Measurements from ENCODE around the gene KRTAP4-8.

KRTAP4-8 gene

DNA sequence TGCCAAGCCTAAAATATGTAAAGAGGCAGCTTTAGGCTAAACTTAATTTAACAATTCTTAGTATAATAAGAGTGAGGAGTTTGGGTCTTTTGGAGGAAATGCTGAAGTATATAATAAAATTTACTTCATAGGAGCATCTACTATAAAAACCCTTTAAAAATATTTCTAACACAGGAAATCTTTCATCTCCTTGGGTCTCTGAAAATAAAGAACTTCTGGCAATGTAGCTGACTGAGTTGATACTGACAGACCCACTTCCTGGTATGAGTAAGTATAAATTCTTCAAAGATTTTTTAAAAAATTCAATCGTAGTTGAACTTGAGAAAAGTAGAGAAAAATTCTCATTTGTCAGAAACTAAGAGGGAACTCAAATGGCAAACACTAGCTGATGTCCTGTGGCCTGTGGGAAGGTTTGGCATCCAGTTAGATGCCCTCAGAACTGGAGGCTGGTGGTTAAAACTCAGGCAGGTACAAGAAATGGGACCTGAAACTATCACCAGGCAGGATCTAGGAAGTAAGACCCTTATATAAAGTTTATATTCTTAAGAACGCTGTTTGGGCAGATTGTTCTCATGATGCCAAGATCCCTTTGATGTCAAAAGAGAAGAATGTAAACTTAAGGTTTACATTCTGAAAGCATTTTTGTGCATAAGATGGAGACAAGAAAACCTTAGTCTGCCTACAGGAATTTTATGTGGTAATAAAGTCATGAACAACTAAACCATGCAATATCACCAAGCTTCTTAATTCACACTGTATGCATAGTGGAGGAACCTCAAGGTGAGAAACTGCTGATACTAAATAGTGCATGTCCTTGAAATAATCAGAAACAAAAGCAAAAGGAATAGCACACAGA, 36.2 kb upstream of the KRTAP4-8 start:
- H4K20me1 ChIP-seq (ENCODE audit: insufficient read depth, low read length, poor library complexity, severe bottlenecking) = no peaks in the 10 kb centered on the region
- H3K9ac ChIP-seq (ENCODE audit: low read depth, low read length, poor library complexity, severe bottlenecking) = no peak overlapping the region
- H3K4me2 ChIP-seq (ENCODE audit: low read depth, low read length, poor library complexity, severe bottlenecking) = peak overlapping the region; percentile 11
- no peaks in the 10 kb centered on the region for H3K9me2 ChIP-seq (replicated peaks; ENCODE audit: low read depth, low read length)
- no peaks in the 10 kb centered on the region for H3K27me3 ChIP-seq (ENCODE audit: insufficient read depth, low read length, poor library complexity, severe bottlenecking)
- H3K4me1 ChIP-seq (ENCODE audit: insufficient read depth, low read length, poor library complexity, severe bottlenecking) = peaks cover 18% of the 10 kb centered on the region
- H3K4me3 ChIP-seq (ENCODE audit: low read length, poor library complexity, severe bottlenecking) = no peak overlapping the region
- TF ChIP-seq, protein P1, sequence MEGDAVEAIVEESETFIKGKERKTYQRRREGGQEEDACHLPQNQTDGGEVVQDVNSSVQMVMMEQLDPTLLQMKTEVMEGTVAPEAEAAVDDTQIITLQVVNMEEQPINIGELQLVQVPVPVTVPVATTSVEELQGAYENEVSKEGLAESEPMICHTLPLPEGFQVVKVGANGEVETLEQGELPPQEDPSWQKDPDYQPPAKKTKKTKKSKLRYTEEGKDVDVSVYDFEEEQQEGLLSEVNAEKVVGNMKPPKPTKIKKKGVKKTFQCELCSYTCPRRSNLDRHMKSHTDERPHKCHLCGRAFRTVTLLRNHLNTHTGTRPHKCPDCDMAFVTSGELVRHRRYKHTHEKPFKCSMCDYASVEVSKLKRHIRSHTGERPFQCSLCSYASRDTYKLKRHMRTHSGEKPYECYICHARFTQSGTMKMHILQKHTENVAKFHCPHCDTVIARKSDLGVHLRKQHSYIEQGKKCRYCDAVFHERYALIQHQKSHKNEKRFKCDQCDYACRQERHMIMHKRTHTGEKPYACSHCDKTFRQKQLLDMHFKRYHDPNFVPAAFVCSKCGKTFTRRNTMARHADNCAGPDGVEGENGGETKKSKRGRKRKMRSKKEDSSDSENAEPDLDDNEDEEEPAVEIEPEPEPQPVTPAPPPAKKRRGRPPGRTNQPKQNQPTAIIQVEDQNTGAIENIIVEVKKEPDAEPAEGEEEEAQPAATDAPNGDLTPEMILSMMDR (conservative IDR thresholded peaks at IDR 0.05; ENCODE audit: low read length) = no peak
- no peak for TF ChIP-seq EZH2phosphoT487 (IDR thresholded peaks at IDR 0.05; ENCODE audit: borderline replicate concordance)
- no peaks in the 10 kb centered on the region for H3K36me3 ChIP-seq (ENCODE audit: insufficient read depth, low read length)
- no peaks in the 10 kb centered on the region for H3K9me3 ChIP-seq (ENCODE audit: insufficient read depth, low read depth, low read length)
- H2AFZ ChIP-seq (ENCODE audit: low read length) = peak overlapping the region; percentile 80
- H3K79me2 ChIP-seq (ENCODE audit: insufficient read depth, low read length) = no peaks in the 10 kb centered on the region
- H3F3A ChIP-seq (ENCODE audit: low read depth) = no peaks in the 10 kb centered on the region

DNA sequence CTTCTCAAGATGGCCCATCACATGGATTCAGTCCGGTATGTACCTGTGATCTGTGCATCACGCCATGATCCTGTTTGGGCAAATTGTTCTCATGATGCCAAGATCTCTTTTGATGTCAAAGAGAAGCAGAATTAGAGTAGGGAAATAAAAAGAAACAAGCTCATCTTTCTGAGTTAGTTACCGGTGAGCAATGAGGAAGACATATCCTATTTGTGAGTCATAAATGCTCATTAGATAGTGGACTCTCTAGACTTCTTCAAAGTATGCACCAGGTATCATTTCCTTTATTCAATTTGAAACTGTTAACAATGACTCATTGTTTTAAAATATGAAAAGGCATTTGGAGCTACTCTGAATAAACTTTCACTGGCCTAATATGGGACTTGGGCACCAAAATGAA, 34.0 kb upstream of the KRTAP4-8 start:
- H3K27me3 ChIP-seq (ENCODE audit: insufficient read depth, low read length, poor library complexity, severe bottlenecking) = no peaks in the 10 kb centered on the region
- H3K4me2 ChIP-seq (ENCODE audit: low read depth, low read length, poor library complexity, severe bottlenecking) = no peak overlapping the region
- no peaks in the 10 kb centered on the region for H3K9me2 ChIP-seq (replicated peaks; ENCODE audit: low read depth, low read length)

DNA sequence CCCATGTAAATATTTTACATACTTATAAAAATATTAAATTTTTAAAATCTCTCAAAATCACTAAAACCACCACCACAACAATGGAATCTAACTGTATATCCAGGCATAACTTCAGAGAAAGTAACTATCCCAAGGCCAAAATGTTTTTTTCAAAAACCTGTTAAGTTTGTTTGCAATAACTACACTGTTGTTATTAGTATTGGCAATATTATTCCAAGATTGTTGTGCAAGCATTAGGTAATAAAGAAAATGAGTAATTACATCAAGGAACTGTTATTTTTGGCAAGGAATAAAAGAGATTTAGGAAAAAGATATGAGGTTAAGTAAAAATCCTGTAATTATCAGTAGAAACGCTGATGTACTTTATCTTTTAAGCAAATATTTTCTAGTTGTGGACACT, 29.4 kb upstream of the KRTAP4-8 start:
- Histone ChIP-seq H3K79me2 (ENCODE audit: insufficient read depth, low read length) (no peaks in the 10 kb centered on the region), H3F3A (ENCODE audit: low read depth) (no peaks in the 10 kb centered on the region; the same call in 1 of the 2 replicates), H3K36me3 (ENCODE audit: insufficient read depth, low read length) (no peaks in the 10 kb centered on the region), H4K20me1 (ENCODE audit: insufficient read depth, low read length, poor library complexity, severe bottlenecking) (no peaks in the 10 kb centered on the region), H3K9me3 (ENCODE audit: insufficient read depth, low read depth, low read length) (no peaks in the 10 kb centered on the region), H3K9ac (ENCODE audit: low read depth, low read length, poor library complexity, severe bottlenecking) (no peak overlapping the region), H3K4me2 (ENCODE audit: low read depth, low read length, poor library complexity, severe bottlenecking) (no peak overlapping the region), H3K4me3 (ENCODE audit: low read length, poor library complexity, severe bottlenecking) (no peak overlapping the region), H2AFZ (ENCODE audit: low read length) (no peak overlapping the region), H3K27me3 (ENCODE audit: insufficient read depth, low read length, poor library complexity, severe bottlenecking) (no peaks in the 10 kb centered on the region), H3K9me2 (replicated peaks; ENCODE audit: low read depth, low read length) (no peaks in the 10 kb centered on the region), H3K4me1 (ENCODE audit: insufficient read depth, low read length, poor library complexity, severe bottlenecking) (peaks cover 38% of the 10 kb centered on the region)
- no peak for TF ChIP-seq EZH2phosphoT487 (IDR thresholded peaks at IDR 0.05; ENCODE audit: borderline replicate concordance)
- TF ChIP-seq, protein P1 (conservative IDR thresholded peaks at IDR 0.05; ENCODE audit: low read length) = no peak

More for the DNA sequence above, 34.0 kb upstream of the KRTAP4-8 start:
- TF ChIP-seq, protein P1 (conservative IDR thresholded peaks at IDR 0.05; ENCODE audit: low read length) = no peak
- TF ChIP-seq EZH2phosphoT487 (IDR thresholded peaks at IDR 0.05; ENCODE audit: borderline replicate concordance) = no peak
- Histone ChIP-seq H3K9ac (ENCODE audit: low read depth, low read length, poor library complexity, severe bottlenecking) (no peak overlapping the region), H3K79me2 (ENCODE audit: insufficient read depth, low read length) (no peaks in the 10 kb centered on the region), H3K4me1 (ENCODE audit: insufficient read depth, low read length, poor library complexity, severe bottlenecking) (peaks cover 18% of the 10 kb centered on the region), H3F3A (ENCODE audit: low read depth) (no peaks in the 10 kb centered on the region), H3K4me3 (ENCODE audit: low read length, poor library complexity, severe bottlenecking) (no peak overlapping the region), H3K9me3 (ENCODE audit: insufficient read depth, low read depth, low read length) (no peaks in the 10 kb centered on the region), H3K36me3 (ENCODE audit: insufficient read depth, low read length) (no peaks in the 10 kb centered on the region), H2AFZ (ENCODE audit: low read length) (no peak overlapping the region), H4K20me1 (ENCODE audit: insufficient read depth, low read length, poor library complexity, severe bottlenecking) (no peaks in the 10 kb centered on the region)
